Chondrocyte (in vitro differentiated cells): ENCODE results near the gene ACTR8. TPM values are rescaled to one million over a fixed set of nuclear protein-coding genes. Genes with fewer than 3 reads are reported as not detected.

Source experiments
- DNase-seq: peaks from one replicate; pipeline ENCODE4 v3.0.0; 2021; ENCODE audit warnings: mixed read lengths, low spot score
- H3K27ac Mint-ChIP-seq: one replicate; pipeline ENCODE4 v1.8.0; 2021; ENCODE audit warnings: mild to moderate bottlenecking, moderate library complexity, mixed read lengths; ENCODE audit not compliant: unreplicated experiment
- H3K27me3 Mint-ChIP-seq: 2 replicates; pipeline ENCODE4 v1.8.0; 2021; ENCODE audit warnings: low read depth, mixed read lengths
- H3K36me3 Mint-ChIP-seq: 2 replicates; pipeline ENCODE4 v1.8.0; 2021; ENCODE audit warnings: low read depth, mixed read lengths
- H3K4me1 Mint-ChIP-seq: 2 replicates; pipeline ENCODE4 v1.8.0; 2021; ENCODE audit warnings: low read depth, mild to moderate bottlenecking, mixed read lengths
- H3K4me3 Mint-ChIP-seq: one replicate; pipeline ENCODE4 v1.8.0; 2021; ENCODE audit warnings: mild to moderate bottlenecking, moderate library complexity, mixed read lengths; ENCODE audit not compliant: unreplicated experiment
- H3K9me3 Mint-ChIP-seq: 2 replicates; pipeline ENCODE4 v1.8.0; 2021; ENCODE audit warnings: low read depth, mixed read lengths
- CTCF ChIP-seq: fragments of 200-600 bp; sonication (generic); IDR thresholded peaks from 2 replicates; pipeline ENCODE4 v1.5.0; 2021; ENCODE audit warnings: antibody characterized with exemption, mild to moderate bottlenecking, moderate library complexity
- total RNA-seq: library from RNA; stranded (reverse); gene quantifications from 3 replicates; pipeline ENCODE4 v1.2.1, GENCODE V29; 2021

Gene ACTR8
- total RNA-seq, 1 donor from 2014 or later: 37.0 TPM

GRCh38 chr3:53821631-53822121 lies 60.3 kb downstream of the ACTR8 start:
- Mint-ChIP-seq H3K4me3 (no peak overlapping the region), H3K36me3 (no peaks in the 10 kb centered on the region), H3K27me3 (no peaks in the 10 kb centered on the region), H3K27ac (no peak overlapping the region), H3K4me1 (no peaks in the 10 kb centered on the region), H3K9me3 (no peaks in the 10 kb centered on the region)
- no peak for TF ChIP-seq CTCF
- no peak for DNase-seq

GRCh38 chr3:53820756-53821580 lies 61.0 kb downstream of the ACTR8 start:
- Mint-ChIP-seq H3K36me3 (no peaks in the 10 kb centered on the region), H3K27ac (no peak overlapping the region), H3K9me3 (no peaks in the 10 kb centered on the region), H3K27me3 (no peaks in the 10 kb centered on the region), H3K4me3 (no peak overlapping the region), H3K4me1 (no peaks in the 10 kb centered on the region)
- DNase-seq: peak; percentile 82
- no peak for TF ChIP-seq CTCF

- Mint-ChIP-seq H3K4me1 (no peaks in the 10 kb centered on the region), H3K36me3 (no peaks in the 10 kb centered on the region), H3K9me3 (no peaks in the 10 kb centered on the region), H3K4me3 (no peak overlapping the region), H3K27ac (no peak overlapping the region), H3K27me3 (no peaks in the 10 kb centered on the region)
- TF ChIP-seq CTCF: no peak
- DNase-seq: no peak
Measured at GRCh38 chr3:53820084-53820483, 61.9 kb downstream of the ACTR8 start.

- H3K4me1 Mint-ChIP-seq: no peaks in the 10 kb centered on the region
- no peak overlapping the region for H3K4me3 Mint-ChIP-seq
- DNase-seq: peak; percentile 64
- no peaks in the 10 kb centered on the region for H3K9me3 Mint-ChIP-seq
- TF ChIP-seq CTCF: no peak
- H3K27me3 Mint-ChIP-seq: no peaks in the 10 kb centered on the region
- no peak overlapping the region for H3K27ac Mint-ChIP-seq
- H3K36me3 Mint-ChIP-seq: no peaks in the 10 kb centered on the region
Measured at GRCh38 chr3:53819163-53819868, 62.6 kb downstream of the ACTR8 start.
